SKM-1 treated with dmso at 0.1 percent for 144 hours (cell line): ENCODE data around the gene SKIC2.
"Not testable (repeated sequence)": the region's sequence is repeated elsewhere in the genome, so short reads cannot be mapped to it uniquely, and the experiment has no call there.

Experiments used
- DNase-seq: peaks from one replicate; lab custom pipeline; 2025; ENCODE audit not compliant: unreplicated experiment; lab: John Stamatoyannopoulos, UW

Gene SKIC2

DNA sequence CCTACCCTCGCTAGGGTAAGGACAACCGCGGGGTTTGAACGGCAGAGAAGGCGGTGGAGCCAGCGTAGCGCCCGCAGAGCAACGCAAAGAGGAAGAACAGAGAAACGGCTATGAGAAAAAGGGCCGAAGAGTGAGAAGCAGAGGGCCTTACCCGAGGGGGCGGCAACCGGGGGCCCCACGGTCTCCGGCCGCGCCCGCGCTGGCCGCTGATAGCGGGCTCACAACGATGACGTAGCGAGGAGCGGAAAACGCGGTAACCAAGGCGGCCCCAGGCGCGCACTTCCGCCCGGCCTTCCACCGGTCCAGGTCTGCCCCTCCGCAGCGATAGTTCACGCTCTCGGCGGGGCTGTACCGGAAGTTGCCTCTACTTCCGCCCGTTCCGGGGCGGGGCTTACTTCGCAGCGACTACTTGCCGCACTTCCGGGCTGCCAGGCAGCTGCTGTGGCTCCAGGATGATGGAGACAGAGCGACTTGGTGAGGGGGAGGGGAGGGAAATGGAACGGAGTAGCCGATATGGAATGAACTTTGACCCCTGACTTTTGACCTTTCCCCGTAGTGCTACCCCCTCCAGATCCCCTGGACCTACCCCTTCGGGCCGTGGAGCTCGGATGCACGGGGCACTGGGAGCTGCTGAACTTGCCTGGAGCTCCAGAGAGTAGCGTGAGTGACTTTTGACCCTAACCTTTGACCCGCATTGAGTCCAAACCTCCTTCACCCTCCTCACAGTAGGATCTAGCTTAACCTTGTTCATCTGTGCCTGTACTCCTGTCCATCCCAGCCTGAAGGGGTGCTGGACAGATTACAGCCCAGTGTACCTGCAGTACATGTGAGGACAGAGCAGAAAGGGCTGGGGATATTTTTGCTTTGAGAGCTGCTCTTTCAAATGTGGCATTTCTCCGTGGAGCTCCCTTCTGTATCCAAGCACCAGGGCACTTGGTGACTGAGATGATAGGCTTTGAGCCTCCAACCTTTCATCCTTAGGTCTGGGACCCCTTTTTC, at the start of gene SKIC2, which contains the start of gene NELFE:
SKIC2 (plus strand) TSS at position 435 of the 999 bp plus-strand sequence; CDS start at position 453, 18 bp downstream.
NELFE (minus strand) TSS at position 231 of the 999 bp plus-strand sequence. CDS start 525 bp downstream, outside the sequence.
- DNase-seq = peak; percentile 96

DNA sequence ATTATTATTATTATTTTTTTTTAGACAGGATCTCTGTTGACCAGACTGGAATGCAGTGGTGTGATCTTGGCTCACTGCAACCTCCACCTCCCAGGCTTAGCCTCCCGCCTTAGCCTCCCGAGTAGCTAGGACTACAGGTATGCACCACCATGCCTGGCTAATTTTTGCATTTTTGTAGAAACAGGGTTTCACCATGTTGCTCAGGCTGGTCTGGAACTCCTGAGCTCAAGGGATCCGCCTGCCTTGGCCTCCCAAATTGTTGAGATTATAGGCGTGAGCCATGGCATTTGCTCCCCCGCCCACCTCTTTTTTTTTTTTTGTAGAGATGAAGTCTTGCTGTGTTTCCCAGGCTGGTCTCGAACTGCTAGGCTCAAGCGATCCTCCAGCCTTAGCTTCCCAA, 49.7 kb upstream of the SKIC2 start:
- DNase-seq = not testable (repeated sequence)

DNA sequence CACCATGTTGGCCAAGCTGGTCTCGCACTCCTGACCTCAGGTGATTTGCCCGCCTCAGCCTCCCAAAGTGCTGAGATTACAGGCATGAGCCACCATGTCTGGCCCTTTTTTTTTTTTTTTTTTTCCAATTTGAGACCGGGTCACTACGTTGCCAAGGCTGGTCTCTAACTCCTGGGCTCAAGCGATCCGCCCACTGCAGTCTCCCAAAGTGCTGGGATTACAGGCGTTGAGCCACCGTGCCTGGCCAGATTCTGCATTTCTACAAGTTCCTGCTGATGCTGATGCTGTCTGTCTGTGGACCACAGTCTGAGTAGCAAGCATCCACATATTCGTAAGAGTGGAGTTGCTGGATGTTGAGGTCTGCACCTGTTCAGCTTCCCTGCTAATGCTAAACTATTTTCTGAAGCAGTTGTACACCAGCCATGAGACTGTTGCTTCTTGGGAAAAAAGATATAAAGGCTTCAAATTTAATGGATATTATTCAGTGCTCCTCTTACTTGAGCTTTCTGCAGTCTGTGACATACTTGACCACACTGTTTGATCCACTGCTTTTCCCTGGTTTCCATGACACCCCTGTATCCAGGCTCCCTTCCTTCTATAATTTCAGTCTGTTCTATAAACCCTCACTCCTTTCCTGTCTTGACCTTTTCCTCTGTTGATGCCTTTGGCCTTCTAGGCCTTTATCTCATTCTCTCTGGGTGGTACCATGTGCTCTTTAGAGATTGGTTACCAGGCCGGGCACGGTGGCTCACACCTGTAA, 47.0 kb upstream of the SKIC2 start:
- no peak for DNase-seq

DNA sequence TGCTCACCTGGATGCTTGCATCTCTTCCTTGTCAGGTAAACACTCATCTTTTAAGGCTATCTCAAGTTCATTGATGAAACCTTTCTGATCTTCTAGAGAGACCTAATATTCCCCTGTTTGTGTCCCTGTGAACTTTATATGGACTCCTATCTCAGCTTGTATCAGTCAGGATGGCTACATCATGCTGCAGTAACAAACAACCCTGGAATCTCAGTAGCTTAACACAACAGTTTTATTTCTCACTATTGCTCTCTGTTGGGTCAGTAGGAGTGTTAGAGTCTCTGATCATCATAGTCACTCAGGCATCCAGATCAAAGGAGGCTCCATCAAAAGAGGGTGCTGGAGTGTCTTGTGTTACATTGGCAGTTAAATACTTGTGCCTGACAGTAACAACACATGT, 43.6 kb upstream of the SKIC2 start:
- DNase-seq = no peak

DNA sequence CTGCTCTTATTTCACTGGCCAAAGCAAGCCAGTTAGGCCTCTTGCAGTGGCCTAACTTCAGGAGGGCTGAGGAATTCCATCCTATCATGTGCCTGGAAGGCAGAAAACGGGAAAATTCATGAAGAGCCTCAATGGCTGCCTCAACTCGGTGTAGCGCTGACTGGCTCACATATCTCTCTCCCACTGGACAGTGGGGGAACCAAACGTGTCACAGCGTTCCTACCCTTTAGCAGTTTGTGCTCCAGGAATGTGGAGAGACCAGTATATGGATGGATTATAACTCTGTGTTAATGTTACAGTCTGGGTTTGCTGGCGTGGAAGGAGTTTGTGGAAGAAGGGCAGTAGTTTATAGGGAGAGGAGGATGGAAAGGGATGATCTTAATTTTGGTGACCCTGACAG, 43.2 kb upstream of the SKIC2 start:
- DNase-seq = no peak

DNA sequence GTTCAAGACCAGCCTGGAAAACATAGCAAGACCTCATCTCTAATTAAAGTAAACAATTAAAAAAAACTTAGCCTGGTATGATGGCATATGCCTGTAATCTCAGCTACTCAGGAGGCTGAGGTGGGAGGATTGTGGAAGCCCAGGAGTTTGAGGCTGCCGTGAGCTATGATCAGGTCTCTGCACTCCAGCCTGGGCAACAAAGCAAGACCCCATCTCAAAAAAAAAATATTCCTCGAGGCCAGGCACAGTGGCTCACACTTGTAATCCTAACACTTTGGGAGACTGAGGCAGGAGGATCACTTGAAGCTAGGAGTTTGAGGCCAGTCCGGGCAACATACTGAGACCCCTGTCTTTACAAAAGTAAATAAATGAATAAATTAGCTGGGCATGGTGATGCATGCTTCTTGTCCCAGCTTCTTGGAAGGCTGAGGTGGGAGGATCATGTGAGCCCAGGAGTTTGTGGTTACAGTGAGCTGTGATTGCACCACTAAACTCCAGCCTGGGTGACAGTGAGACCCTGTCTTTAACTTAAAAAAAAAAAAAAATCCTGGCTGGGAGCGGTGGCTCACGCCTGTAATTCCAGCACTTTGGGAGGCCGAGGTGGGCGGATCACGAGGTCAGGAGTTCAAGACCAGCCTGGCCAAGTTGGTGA, 40.8 kb upstream of the SKIC2 start:
- no peak for DNase-seq

DNA sequence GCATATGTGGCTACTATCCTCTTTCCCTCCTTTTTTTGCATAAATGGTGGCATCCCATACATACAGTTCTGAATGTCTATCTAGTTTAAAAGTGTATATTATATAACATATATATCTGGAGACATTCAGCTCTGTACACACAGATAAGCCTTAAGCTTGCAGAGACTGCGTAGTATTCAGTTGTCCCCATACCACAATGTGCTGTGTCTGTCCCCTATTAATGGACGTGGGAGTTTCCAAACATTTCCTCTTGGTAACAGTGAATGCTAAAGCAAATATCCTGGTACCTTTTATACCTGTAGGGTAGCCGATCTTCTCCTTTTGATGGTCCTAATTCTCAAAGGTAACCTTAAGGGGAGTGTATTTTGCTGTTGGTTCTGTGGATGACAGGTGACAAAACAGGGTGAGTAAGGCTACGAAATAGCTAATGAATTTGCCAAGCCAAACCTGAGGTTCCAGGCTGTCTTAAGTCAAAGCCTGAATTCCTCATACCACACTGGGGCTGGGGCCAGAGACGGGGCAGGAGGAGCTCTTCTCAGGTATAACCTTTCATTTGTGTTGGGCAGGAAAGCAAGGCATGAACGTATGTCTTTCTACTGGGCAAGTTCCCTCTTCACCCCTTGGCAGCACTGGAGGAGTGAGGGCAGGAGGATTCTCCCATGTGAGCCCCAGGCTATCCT, 39.2 kb upstream of the SKIC2 start:
- DNase-seq = no peak

DNA sequence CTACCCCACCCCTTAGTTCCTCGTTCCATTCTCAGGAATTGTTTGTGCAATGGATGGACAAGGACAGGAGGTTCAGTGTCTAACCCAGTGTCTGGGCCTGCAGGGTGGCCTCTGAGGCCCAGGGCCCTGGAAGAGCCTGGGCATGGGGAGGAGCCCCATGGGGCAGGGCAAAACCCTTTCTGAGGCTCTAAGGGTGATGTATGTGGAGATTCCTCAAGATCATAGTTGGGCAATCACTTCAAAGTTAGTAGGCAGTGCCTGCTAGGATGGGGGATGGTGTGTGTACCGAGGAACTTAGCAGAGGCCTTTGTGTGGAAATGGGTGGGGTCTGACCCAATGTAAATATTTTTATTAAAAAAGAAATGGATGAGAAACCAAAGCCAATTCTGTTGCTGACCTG, 38.2 kb upstream of the SKIC2 start:
- peak; percentile 34 for DNase-seq

DNA sequence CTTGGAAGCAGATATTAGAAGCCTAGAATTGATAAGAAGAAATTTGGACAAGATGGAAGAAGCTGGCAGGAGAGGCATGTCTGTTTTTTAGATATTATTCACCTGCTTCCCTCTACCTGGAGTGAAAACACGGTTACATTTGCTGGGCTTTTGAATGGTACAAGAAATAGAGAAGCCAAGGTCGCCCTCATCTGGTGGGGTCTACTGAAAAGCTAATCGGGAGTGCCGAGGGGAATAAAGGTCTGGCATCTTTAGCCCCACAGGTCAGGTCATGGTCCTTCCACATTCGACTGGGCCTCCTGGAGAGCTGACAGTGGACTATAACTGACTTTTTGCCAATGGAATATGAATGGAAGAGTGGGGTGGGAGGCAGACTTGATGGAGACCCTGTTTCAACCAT, 36.0 kb upstream of the SKIC2 start:
- DNase-seq = no peak

DNA sequence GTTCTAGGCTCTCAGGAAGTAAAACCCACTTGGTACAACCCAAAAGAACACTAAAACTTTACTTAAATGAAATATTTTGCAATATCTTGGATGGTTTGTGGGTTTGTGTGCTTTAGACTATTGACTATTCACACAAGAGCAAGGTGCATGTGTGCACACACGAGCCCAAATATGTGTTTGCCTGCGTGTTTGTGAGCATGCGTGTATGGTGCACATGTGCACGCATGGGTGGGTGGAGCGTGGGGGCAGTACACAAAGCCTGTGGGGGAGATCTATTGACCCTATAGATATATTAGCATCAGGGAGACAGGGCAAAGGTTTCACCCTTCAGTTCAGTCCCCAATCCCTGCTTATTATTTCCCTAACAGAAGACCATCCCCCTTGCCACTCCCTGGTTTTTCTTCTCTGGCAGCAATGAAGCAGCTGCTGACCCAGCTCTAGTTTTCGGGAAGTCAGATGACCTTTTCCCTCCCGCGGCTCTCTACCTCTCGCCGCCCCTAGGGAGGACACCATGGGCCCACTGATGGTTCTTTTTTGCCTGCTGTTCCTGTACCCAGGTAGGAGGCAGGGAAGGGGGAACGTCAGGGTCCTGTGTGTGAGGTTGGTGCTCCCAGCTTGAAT, 31.6 kb upstream of the SKIC2 start, which contains the start of gene C2:
C2 (plus strand) TSS at position 476 of the 621 bp plus-strand sequence; CDS start at position 512, 36 bp downstream.
- DNase-seq = no peak

DNA sequence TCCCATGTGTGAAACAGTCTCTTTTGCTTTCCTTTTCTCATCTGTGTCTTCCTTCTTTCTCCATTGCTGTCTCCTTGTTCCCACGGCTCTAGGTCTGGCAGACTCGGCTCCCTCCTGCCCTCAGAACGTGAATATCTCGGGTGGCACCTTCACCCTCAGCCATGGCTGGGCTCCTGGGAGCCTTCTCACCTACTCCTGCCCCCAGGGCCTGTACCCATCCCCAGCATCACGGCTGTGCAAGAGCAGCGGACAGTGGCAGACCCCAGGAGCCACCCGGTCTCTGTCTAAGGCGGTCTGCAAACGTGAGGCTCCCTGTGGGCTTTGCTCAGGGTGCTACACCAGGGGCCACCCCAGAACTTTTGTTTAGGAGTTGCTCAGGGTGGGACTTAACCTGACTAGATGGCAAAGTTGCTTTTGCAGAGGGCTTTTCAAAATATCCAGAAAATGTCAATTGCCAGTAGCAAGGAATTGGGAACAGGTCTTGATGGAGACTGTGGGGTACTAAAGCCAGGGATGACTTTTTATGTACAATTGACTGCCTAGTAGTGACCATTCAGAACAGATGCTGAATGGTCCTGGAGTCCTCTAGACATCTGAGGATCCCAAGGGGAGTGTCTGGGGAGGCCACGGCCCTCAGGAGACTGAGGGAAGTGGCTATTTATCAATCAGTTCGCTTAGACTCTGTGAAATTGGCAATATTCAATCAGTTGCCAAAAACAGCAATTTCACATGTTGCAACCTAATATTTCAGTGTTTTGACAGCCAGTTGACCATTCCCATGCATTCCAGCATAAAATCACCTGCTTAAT, 30.9 kb upstream of the SKIC2 start:
- DNase-seq = no peak

DNA sequence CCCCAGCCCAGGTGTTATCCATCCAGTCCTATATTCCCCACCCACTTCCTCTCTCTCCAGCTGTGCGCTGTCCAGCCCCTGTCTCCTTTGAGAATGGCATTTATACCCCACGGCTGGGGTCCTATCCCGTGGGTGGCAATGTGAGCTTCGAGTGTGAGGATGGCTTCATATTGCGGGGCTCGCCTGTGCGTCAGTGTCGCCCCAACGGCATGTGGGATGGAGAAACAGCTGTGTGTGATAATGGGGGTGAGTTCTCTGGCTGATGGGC, 30.4 kb upstream of the SKIC2 start:
- DNase-seq = no peak

DNA sequence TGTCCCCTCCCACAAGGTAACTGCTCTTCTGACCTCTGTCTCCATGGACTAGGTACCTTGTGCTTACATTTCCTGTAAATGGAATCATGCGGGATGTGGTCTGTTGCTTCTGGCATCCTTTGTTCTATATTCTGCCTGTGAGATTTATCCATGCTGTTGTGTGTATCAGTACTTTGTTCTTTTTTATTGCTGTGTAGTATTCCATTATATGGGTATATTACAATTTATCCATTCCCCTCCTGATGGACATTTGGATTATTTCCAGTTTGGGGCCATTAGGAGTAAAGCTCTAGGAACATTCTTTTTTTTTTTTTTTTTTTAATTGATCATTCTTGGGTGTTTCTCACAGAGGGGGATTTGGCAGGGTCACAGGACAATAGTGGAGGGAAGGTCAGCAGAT, 28.0 kb upstream of the SKIC2 start:
- DNase-seq = no peak

DNA sequence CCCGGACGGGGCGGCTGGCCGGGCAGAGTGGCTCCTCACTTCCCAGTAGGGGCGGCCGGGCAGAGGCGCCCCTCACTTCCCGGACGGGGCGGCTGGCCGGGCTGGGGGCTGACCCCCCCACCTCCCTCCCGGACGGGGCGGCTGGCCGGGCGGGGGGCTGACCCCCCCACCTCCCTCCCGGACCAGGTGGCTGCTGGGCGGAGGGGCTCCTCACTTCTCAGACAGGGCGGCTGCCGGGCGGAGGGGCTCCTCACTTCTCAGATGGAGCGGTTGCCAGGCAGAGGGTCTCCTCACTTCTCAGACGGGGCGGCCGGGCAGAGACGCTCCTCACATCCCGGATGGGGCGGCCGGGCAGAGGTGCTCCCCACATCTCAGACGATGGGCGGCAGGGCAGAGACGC, 26.8 kb upstream of the SKIC2 start:
- not testable (repeated sequence) for DNase-seq

DNA sequence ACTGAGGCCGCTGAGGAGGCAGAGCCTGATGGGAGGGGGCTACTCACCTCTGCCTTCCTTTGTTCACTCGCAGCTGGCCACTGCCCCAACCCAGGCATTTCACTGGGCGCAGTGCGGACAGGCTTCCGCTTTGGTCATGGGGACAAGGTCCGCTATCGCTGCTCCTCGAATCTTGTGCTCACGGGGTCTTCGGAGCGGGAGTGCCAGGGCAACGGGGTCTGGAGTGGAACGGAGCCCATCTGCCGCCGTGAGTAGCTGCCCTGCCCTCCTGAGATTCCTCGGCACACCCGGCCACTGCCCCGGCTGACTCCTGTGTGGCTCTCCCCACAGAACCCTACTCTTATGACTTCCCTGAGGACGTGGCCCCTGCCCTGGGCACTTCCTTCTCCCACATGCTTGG, 25.4 kb upstream of the SKIC2 start:
- no peak for DNase-seq

DNA sequence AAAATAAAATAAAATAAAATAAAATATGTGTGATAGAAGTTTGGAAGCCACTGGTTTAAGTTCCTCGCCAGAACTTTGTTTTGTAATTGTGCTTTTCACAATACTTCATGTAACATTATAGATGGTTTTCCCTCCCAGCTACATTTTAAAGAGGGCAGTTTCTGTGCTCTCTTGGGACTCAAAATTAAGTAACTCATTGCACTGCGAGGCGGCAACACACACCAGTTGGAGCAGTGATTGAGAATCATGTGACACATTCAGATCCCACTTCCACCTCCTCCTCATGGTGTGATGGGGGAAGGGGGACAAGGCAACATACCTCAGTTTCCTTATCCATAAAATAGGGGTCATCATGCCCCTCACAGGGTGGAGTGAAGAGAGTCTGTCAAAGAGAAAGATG, 24.0 kb upstream of the SKIC2 start:
- DNase-seq = no peak

DNA sequence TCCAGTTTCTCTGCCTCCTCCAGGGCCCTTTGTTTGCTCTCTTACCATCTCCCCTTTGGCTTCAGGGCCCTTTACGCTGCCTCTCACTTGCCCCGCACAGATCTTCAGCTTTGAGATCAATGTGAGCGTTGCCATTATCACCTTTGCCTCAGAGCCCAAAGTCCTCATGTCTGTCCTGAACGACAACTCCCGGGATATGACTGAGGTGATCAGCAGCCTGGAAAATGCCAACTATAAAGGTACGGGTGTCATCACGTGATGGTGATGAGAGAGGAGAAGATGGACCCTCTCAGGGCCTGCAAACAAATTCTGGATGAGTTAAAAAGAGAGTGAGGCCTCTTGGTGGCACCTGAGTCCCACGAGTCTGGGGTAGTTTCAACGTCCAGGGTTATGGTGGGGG, 23.2 kb upstream of the SKIC2 start:
- no peak for DNase-seq

DNA sequence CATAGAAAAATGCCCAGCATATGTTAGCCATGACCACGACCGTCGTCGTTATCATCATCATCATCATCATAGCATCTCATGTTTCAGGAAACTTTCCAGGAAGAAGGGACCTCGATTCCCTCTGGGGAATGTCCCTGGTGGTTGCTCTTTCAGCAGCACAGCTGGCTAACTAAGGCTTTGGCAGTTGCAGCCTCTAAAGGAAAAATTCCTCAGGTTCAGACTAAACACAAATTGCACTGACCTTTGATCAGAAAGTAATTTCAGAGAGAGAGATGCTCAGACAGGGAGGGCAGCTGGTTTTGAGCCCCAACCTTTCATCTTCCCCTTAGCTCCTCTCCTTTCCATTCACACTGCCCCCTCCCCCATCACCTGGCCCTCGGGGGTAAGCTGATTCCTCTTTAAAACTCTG, 18.7 kb upstream of the SKIC2 start:
- no peak for DNase-seq

DNA sequence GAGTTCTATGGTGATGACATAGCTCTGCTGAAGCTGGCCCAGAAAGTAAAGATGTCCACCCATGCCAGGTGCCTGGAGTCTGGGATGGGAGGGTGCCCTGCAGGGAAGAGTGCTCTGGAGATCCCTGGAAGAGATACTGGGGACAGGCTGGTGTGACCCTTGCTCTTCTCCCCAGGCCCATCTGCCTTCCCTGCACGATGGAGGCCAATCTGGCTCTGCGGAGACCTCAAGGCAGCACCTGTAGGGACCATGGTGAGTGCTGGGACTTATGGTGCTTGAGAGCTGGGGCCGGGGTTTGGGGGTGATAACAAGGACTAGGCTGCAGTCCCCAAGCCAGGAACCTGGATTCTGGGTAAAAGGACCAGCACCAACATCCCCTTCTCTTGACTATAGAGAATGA, 15.2 kb upstream of the SKIC2 start:
- no peak for DNase-seq

DNA sequence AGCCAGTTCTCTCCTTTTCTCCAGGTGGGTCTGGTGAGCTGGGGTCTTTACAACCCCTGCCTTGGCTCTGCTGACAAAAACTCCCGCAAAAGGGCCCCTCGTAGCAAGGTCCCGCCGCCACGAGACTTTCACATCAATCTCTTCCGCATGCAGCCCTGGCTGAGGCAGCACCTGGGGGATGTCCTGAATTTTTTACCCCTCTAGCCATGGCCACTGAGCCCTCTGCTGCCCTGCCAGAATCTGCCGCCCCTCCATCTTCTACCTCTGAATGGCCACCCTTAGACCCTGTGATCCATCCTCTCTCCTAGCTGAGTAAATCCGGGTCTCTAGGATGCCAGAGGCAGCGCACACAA, 13.8 kb upstream of the SKIC2 start:
- DNase-seq = no peak
